G401.6 (cell line): ENCODE results near the gene PRKAA1.
"Not testable (repeated sequence)": the region's sequence is repeated elsewhere in the genome, so short reads cannot be mapped to it uniquely, and the experiment has no call there.

Experiments used
- FAIRE-seq: peaks from 2 replicates; lab custom pipeline; 2012; peaks lifted over from hg19 to GRCh38; lab: Jason Lieb, UNC

Gene PRKAA1

DNA sequence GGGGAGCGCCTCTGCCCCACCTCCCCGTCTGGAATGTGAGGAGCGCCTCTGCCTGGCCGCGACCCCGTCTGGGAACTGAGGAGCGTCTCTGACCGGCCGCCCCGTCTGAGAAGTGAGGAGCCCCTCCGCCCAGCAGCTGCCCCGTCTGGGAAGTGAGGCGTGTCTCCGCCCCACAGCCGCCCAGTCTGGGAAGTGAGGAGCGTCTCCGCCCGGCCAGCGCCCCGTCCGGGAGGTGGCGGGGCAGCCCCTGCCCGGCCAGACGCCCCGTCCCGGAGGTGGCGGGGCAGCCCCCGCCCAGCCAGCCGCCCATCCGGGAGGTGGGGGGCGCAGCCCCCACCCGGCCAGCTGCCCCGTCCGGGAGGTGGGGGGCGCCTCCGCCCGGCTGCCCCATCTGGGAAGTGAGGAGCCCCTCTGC is 75.7 kb downstream of the PRKAA1 start:
- FAIRE-seq = not testable (repeated sequence)

DNA sequence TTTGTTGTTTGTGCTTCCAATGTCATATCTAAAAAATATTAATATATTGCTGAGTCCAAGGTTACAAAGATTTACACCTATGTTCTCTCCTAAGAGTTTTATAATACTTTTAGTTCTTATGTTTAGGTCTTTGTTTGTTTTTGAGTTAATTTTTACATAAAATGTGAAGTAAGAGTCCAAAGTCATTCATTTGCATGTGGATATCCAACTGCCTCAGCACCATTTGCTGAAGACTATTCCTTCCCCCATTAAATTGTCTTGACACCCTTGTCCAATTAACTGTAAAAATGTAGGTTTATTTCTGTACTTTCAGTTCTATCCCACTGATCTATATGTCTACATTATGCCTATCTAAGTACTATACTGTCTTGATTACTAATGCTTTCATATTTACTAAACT is 78.1 kb downstream of the PRKAA1 start:
- FAIRE-seq = no peak

DNA sequence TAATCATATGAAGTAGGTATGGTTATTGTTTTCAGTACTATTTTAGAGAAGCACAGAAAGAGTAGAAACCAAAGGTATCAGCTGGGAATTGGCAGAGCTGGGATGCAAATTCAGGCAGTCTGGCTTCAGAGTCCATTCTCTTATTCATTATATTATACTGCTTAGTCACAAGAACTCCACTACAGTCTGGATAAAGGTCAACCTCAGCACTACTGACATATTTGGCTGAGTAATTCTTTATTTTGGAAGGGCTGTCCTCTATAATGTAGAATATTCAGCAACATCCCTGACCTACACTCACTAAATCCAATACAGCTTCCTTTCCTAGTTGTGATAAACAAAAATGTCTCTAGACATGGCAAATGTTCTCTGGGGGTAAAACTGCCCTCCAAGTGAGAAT is 80.9 kb downstream of the PRKAA1 start:
- no peak for FAIRE-seq

DNA sequence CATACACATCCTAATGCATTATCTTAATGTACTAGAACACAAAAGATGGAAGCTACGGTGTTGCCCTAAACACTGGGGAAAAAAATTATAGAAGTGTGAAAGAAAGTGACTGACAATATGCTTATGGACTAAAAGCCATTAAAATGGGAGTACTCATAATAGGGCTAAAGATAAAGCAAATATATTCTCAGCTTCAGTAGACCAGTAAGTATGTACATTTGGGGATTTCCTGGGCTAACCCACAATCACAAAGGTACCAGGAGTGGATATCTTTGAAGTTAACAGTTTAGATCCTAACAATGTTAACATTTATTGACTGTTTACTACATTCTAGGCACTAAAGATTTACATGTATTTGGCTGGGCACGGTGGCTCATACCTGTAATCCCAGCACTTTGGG is 81.6 kb downstream of the PRKAA1 start:
- FAIRE-seq = no peak

DNA sequence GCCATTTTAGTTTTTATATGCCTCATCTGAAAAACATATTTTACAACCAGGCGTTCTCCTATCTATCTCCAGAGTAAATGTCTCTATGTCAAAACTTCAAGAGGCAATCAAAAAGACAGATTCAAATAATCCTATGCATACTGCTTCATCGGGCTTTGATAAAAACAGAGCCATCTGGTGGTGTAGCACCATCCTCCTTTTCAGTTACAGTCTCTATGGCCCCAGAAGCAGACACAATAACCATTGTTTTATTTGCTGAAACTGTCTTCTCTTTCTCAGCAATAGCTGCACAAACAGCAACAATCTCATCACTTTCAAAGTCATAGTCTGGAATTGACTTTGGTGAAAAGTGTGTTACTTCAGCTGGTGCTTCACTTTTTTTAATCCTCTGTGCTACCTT is 82.2 kb downstream of the PRKAA1 start:
- no peak for FAIRE-seq

DNA sequence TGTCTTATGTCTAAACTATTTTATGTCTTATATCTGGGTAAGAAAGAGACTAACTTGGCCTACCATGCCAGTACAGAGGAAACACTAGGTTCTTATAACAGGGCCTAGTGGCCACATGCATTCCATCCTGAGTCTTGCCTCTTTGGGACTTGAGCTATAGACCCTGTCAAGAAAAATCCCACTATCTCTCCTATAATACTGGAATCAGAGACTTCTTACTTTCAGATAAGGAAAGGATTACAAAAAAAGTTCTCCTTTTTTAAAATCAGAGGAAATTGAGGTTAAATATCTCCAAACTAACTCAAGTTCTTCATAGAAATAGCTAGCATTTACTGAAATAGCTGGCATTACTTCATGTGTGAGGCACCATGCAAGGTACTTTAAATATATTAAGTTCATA is 84.2 kb downstream of the PRKAA1 start:
- FAIRE-seq = no peak

DNA sequence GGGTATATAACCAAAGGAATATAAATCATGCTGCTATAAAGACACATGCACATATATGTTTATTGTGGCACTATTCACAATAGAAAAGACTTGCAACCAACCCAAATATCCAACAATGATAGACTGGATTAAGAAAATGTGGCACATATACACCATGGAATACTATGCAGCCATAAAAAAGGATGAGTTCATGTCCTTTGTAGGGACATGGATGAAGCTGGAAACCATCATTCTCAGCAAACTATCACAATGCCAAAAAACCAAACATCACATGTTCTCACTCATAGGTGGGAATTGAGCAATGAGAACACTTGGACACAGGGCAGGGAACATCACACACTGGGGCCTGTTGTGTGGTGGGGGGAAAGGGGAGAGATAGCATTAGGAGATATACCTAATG is 87.6 kb downstream of the PRKAA1 start:
- not testable (repeated sequence) for FAIRE-seq
